WTC11 (cell line): ENCODE results near the gene SND1. TPM values are rescaled to one million over a fixed set of nuclear protein-coding genes. Genes with fewer than 3 reads are reported as not detected.
A peak's percentile ranks its signal among the peaks of the same experiment; 100 is the strongest.

Experiments
- ATAC-seq: fragments of 200-7000 bp; cut with Tn5 transposase; 2 replicates; pipeline ENCODE4 v1.10.0; 2021; ENCODE audit warnings: mild to moderate bottlenecking, moderate library complexity
- CTCF ChIA-PET: fragments of 300-600 bp; sonication (Branson Sonifier 250); formaldehyde crosslinking; loops from one replicate; lab custom pipeline; 2021; ENCODE audit warnings: antibody characterized with exemption; lab: Charles Lee
- POLR2A ChIA-PET: fragments of 350-600 bp; sonication (Branson Sonifier 250); formaldehyde crosslinking; loops from one replicate; lab custom pipeline; 2021; ENCODE audit warnings: antibody characterized with exemption; lab: Charles Lee
- DNase-seq: peaks from one replicate; pipeline ENCODE4 v3.0.0; 2021; ENCODE audit warnings: low spot score
- H3K27ac Mint-ChIP-seq: 2 replicates; pipeline ENCODE4 v1.8.0; 2021; ENCODE audit warnings: mixed read lengths
- H3K27me3 Mint-ChIP-seq: 2 replicates; pipeline ENCODE4 v1.8.0; 2021; ENCODE audit warnings: low read depth, mild to moderate bottlenecking, moderate library complexity, mixed read lengths
- H3K36me3 Mint-ChIP-seq: 2 replicates; pipeline ENCODE4 v1.8.0; 2021; ENCODE audit warnings: mixed read lengths
- H3K4me1 Mint-ChIP-seq: 2 replicates; pipeline ENCODE4 v1.8.0; 2022; ENCODE audit warnings: mixed read lengths
- H3K4me3 Mint-ChIP-seq: 2 replicates; pipeline ENCODE4 v1.8.0; 2021; ENCODE audit warnings: mild to moderate bottlenecking, moderate library complexity, mixed read lengths
- H3K9me3 Mint-ChIP-seq: 2 replicates; pipeline ENCODE4 v1.8.0; 2021; ENCODE audit warnings: mixed read lengths
- CREM ChIP-seq: sonication (generic); formaldehyde crosslinking; IDR thresholded peaks from 2 replicates; pipeline ENCODE4 v1.8.1; 2022; ENCODE audit warnings: mild to moderate bottlenecking, missing genetic modification reagents, moderate library complexity
- ETV6 ChIP-seq: sonication (generic); formaldehyde crosslinking; IDR thresholded peaks from 2 replicates; pipeline ENCODE4 v1.8.1; 2022; ENCODE audit warnings: mild to moderate bottlenecking, missing genetic modification reagents
- FOXJ3 ChIP-seq: sonication (generic); formaldehyde crosslinking; IDR thresholded peaks from 2 replicates; pipeline ENCODE4 v1.9.0; 2021; ENCODE audit warnings: missing genetic modification reagents, mild to moderate bottlenecking, borderline replicate concordance
- SMAD3 ChIP-seq: sonication (generic); formaldehyde crosslinking; IDR thresholded peaks from 2 replicates; pipeline ENCODE4 v1.8.0; 2022; ENCODE audit warnings: missing genetic modification reagents, mild to moderate bottlenecking, borderline replicate concordance
- SP1 ChIP-seq: sonication (generic); formaldehyde crosslinking; conservative IDR thresholded peaks from 2 replicates; pipeline ENCODE4 v1.8.1; 2022; ENCODE audit warnings: missing genetic modification reagents
- ZNF232 ChIP-seq: sonication (generic); formaldehyde crosslinking; IDR thresholded peaks from 2 replicates; pipeline ENCODE4 v1.8.0; 2022; ENCODE audit warnings: mild to moderate bottlenecking, missing genetic modification reagents
- ZNF317 ChIP-seq: sonication (generic); formaldehyde crosslinking; IDR thresholded peaks from 2 replicates; pipeline ENCODE4 v1.8.1; 2023; ENCODE audit warnings: low read depth, mild to moderate bottlenecking, moderate library complexity, missing genetic modification reagents, borderline replicate concordance
- total RNA-seq: library from RNA; stranded (reverse); gene quantifications from 3 replicates; pipeline ENCODE4 v1.2.3, GENCODE V29; 2021
- TF ChIP-seq, protein P1 (sequence below): sonication (generic); formaldehyde crosslinking; IDR thresholded peaks from 2 replicates; pipeline ENCODE4 v1.8.1; 2023; ENCODE audit warnings: mild to moderate bottlenecking, moderate library complexity, missing genetic modification reagents
- TF ChIP-seq, protein P2 (sequence below): fragments of 250-450 bp; sonication (Bioruptor Pico); conservative IDR thresholded peaks from 2 replicates; pipeline ENCODE4 v1.9.0; 2021; ENCODE audit warnings: mild to moderate bottlenecking
- TF ChIP-seq, protein P3 (sequence below): sonication (generic); formaldehyde crosslinking; IDR thresholded peaks from 2 replicates; pipeline ENCODE4 v1.8.0; 2023; ENCODE audit warnings: mild to moderate bottlenecking, missing genetic modification reagents
- TF ChIP-seq, protein P4 (sequence below): sonication (generic); formaldehyde crosslinking; IDR thresholded peaks from 2 replicates; pipeline ENCODE4 v1.8.1; 2022; ENCODE audit warnings: mild to moderate bottlenecking, moderate library complexity, missing genetic modification reagents

SND1 gene
- total RNA-seq, 1 experiment from 2014 or later, result 261 TPM

DNA sequence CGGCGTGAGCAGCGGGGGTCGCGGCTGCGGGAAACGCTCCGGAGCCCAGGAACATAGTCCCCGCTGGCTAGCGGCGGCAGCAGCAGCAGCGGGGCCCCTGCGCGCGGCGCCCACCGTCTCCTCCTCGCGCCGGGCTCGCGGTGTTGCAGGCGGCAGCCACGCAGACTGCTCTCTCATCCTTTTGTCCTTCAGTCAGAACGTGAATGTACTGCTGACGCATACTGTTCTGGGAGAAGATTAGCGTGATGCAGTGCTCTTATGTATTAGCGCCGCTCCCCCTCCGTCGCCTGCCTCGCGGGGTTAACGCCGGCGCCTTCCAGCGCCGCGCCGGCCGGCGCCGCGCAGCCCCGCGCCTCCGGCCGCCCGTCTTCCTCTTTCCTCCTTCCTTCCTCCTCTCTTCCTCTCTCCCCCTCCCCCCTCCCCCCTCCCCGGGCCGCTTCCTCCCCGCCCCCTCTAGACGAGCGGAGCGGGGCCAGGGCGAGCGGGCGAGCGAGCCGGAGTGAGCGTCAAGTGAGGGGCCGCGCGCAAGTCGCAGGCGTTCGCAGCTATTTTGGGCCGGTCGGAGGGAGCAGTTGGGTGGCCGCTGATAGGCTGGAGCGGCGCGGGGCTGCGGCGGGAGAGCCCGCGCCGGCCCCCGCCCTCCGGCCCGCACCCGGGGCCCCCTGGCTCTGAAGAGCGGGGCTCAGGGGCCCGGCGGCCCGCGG is 380.1 kb downstream of the SND1 start:
- peaks cover 38% of the 10 kb centered on the region for H3K27me3 Mint-ChIP-seq
- peaks cover 33% of the 10 kb centered on the region for H3K4me1 Mint-ChIP-seq
- peak; percentile 29 for ATAC-seq
- peaks cover 7% of the 10 kb centered on the region; the same call in 1 of the 2 replicates for H3K9me3 Mint-ChIP-seq
- no peak overlapping the region for H3K27ac Mint-ChIP-seq
- H3K36me3 Mint-ChIP-seq, result peaks cover 12% of the 10 kb centered on the region
- ChIA-PET CTCF (interaction anchor here (0.6 to 2.0 kb wide), 5 partner anchors 12 to 177 kb away, joined by 4 to 13 read pairs (median 6); no protein-coding TSS in a partner anchor), POLR2A (interaction anchor here (0.7 to 1.6 kb wide), 2 partner anchors 13 to 108 kb away, joined by 3 to 6 read pairs; no protein-coding TSS in a partner anchor)
- H3K4me3 Mint-ChIP-seq, result peak overlapping the region; percentile 74
- TF ChIP-seq ETV6 (CRISPR knock-in tag), result peak; percentile 89
- TF ChIP-seq, protein P1, sequence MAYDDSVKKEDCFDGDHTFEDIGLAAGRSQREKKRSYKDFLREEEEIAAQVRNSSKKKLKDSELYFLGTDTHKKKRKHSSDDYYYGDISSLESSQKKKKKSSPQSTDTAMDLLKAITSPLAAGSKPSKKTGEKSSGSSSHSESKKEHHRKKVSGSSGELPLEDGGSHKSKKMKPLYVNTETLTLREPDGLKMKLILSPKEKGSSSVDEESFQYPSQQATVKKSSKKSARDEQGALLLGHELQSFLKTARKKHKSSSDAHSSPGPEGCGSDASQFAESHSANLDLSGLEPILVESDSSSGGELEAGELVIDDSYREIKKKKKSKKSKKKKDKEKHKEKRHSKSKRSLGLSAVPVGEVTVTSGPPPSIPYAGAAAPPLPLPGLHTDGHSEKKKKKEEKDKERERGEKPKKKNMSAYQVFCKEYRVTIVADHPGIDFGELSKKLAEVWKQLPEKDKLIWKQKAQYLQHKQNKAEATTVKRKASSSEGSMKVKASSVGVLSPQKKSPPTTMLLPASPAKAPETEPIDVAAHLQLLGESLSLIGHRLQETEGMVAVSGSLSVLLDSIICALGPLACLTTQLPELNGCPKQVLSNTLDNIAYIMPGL (CRISPR knock-in tag), result peak; percentile 40; the same call in 1 of the 2 replicates
- TF ChIP-seq, protein P2, sequence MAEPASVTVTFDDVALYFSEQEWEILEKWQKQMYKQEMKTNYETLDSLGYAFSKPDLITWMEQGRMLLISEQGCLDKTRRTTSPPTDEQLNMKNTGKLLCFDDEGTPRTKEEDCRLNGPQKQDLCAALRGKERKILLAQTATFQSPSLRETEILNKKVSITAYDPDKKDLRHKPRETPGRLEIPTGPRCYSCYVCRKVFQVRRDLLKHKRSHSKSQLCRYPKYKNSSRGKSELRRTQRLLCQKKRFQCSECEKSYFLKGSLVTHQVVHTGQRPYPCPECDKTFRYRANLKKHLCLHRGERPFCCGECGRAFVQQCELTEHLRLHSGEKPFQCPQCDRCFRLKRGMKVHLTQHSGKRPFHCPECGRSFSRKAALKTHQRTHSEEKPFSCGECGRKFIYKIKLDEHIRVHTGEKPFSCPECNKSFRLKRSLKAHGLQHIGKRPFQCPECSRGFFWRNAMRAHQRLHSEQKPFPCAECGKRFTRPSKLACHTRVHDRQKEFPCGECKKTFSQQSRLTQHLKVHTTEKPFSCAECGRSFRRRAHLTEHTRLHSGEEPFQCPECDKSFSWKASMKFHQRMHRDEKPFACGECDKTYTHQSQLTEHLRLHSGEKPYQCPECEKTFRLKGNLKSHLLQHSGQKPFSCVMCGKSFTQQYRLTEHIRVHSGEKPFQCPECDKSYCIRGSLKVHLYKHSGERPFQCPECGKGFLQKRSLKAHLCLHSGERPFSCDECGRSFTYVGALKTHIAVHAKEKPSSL (CRISPR knock-in tag), result no peak
- 0 out of 2 replicates have a peak, but pooled peaks have one; percentile 7 for TF ChIP-seq SP1 (CRISPR knock-in tag)
- TF ChIP-seq, protein P3, sequence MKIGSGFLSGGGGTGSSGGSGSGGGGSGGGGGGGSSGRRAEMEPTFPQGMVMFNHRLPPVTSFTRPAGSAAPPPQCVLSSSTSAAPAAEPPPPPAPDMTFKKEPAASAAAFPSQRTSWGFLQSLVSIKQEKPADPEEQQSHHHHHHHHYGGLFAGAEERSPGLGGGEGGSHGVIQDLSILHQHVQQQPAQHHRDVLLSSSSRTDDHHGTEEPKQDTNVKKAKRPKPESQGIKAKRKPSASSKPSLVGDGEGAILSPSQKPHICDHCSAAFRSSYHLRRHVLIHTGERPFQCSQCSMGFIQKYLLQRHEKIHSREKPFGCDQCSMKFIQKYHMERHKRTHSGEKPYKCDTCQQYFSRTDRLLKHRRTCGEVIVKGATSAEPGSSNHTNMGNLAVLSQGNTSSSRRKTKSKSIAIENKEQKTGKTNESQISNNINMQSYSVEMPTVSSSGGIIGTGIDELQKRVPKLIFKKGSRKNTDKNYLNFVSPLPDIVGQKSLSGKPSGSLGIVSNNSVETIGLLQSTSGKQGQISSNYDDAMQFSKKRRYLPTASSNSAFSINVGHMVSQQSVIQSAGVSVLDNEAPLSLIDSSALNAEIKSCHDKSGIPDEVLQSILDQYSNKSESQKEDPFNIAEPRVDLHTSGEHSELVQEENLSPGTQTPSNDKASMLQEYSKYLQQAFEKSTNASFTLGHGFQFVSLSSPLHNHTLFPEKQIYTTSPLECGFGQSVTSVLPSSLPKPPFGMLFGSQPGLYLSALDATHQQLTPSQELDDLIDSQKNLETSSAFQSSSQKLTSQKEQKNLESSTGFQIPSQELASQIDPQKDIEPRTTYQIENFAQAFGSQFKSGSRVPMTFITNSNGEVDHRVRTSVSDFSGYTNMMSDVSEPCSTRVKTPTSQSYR (CRISPR knock-in tag), result no peak
- no peak for TF ChIP-seq SMAD3
- peak; percentile 56 for DNase-seq

DNA sequence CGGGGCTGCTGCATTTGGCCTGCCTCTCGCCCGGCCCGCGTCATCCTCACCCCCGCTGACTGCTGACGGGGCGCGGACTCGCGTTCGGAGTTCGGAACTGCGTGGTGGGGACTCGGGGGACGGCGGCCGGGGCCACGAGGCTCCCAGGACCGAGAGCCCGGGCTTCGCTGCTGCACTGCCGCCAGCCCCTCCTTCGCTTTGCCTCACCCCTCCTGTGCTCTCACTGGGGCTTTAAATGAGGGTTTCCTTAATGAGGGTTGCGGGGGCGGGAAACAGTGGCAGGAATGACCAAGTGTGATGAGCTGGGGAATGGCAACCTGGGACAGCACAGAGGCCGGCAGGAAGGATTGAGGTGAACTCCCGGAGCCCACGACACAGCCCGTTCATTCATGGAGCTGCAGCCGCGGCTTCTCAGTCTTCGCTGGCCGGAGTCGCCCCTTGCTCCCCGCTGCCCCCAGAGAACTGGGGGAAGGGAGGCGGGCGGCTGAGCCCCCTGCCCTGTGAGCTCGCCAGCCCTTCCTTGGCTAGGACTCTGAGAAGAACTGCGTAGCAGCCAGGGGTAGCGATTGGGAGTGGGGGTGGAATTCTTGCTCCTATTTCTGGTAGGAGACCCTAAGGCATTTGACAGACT is 380.7 kb downstream of the SND1 start:
- H3K9me3 Mint-ChIP-seq, result peaks cover 7% of the 10 kb centered on the region; the same call in 1 of the 2 replicates
- H3K4me3 Mint-ChIP-seq, result peak overlapping the region; percentile 59
- peaks cover 26% of the 10 kb centered on the region for H3K4me1 Mint-ChIP-seq
- H3K36me3 Mint-ChIP-seq, result peaks cover 12% of the 10 kb centered on the region
- CTCF ChIA-PET, result interaction anchor here (0.6 to 2.0 kb wide), 8 partner anchors 12 to 302 kb away, joined by 3 to 13 read pairs (median 5); no protein-coding TSS in a partner anchor
- peak; percentile 6 for ATAC-seq
- TF ChIP-seq CREM (CRISPR knock-in tag), result 0 out of 2 replicates have a peak, but pooled peaks have one; percentile 57
- no peak for TF ChIP-seq ZNF317 (CRISPR knock-in tag)
- peak; percentile 7; the same call in 1 of the 2 replicates for TF ChIP-seq ETV6 (CRISPR knock-in tag)
- 0 out of 2 replicates have a peak, but pooled peaks have one; percentile 8 for TF ChIP-seq SP1 (CRISPR knock-in tag)
- TF ChIP-seq ZNF232 (CRISPR knock-in tag), result no peak
- TF ChIP-seq, protein P4, sequence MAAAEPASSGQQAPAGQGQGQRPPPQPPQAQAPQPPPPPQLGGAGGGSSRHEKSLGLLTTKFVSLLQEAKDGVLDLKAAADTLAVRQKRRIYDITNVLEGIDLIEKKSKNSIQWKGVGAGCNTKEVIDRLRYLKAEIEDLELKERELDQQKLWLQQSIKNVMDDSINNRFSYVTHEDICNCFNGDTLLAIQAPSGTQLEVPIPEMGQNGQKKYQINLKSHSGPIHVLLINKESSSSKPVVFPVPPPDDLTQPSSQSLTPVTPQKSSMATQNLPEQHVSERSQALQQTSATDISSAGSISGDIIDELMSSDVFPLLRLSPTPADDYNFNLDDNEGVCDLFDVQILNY, result 0 out of 2 replicates have a peak, but pooled peaks have one; percentile 67
- TF ChIP-seq FOXJ3 (CRISPR knock-in tag), result no peak
- TF ChIP-seq, all 79 proteins: peak for 4
- POLR2A ChIA-PET, result interaction anchor here (0.7 to 1.6 kb wide), 3 partner anchors 13 to 174 kb away, joined by 3 to 6 read pairs (median 3); no protein-coding TSS in a partner anchor
- Mint-ChIP-seq H3K27me3 (peaks cover 38% of the 10 kb centered on the region), H3K27ac (no peak overlapping the region)
- DNase-seq, result peak; percentile 24
